ENCODE data around the gene GTSF1L.

The GTSF1L gene

DNA sequence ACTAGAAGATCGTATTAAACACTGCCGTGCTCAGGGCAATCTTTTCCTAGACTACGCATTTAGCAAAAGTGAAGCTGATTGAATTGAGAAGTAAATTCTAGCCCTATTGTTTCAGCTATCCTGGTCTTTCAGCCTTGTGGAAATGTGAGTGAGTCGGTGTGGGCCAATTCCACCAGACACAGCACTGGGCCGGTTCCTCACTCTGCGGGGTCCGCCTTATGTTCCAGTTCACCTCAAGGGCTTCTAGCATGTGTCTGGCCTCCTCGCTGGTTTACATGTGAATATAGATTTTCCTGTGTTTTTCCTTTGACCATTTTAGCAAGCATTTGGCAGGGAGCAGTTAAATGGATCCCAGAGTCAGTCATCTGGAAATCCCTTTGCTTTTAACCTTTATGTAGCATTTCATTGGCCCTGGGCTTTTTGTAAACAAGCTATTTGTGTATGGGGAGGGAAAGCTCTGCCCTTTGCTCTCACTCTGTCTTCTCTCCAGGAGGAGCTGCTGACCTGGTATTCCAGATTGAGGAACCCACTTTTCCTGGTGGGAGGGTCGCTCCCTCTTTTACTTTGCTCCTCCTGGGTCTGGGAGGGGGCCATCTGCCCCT is 12.4 kb upstream of the GTSF1L start:
- H3K4me3 ChIP-seq (ENCODE audit: low read length) = no peak overlapping the region
- H2AFZ ChIP-seq (ENCODE audit: low read length) = no peak overlapping the region
- H3K9ac ChIP-seq (ENCODE audit: low read length) = no peak overlapping the region
- H3K9me2 ChIP-seq (replicated peaks; ENCODE audit: insufficient read depth, low read length) = no peaks in the 10 kb centered on the region
- H3K79me2 ChIP-seq (ENCODE audit: low read length) = no peaks in the 10 kb centered on the region
- no peak for DNase-seq
- no peak for TF ChIP-seq EZH2phosphoT487 (IDR thresholded peaks at IDR 0.05; ENCODE audit: low read length)
- TF ChIP-seq EZH2 (optimal IDR thresholded peaks at IDR 0.05; ENCODE audit: low read depth, low read length) = no peak
- TF ChIP-seq, protein P1, sequence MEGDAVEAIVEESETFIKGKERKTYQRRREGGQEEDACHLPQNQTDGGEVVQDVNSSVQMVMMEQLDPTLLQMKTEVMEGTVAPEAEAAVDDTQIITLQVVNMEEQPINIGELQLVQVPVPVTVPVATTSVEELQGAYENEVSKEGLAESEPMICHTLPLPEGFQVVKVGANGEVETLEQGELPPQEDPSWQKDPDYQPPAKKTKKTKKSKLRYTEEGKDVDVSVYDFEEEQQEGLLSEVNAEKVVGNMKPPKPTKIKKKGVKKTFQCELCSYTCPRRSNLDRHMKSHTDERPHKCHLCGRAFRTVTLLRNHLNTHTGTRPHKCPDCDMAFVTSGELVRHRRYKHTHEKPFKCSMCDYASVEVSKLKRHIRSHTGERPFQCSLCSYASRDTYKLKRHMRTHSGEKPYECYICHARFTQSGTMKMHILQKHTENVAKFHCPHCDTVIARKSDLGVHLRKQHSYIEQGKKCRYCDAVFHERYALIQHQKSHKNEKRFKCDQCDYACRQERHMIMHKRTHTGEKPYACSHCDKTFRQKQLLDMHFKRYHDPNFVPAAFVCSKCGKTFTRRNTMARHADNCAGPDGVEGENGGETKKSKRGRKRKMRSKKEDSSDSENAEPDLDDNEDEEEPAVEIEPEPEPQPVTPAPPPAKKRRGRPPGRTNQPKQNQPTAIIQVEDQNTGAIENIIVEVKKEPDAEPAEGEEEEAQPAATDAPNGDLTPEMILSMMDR (IDR thresholded peaks at IDR 0.05; ENCODE audit: low read length) = no peak
- H3K27ac ChIP-seq (ENCODE audit: low read length) = no peak overlapping the region
- no peaks in the 10 kb centered on the region for H3K36me3 ChIP-seq (replicated peaks; ENCODE audit: insufficient read depth, low read length)
- H3K4me1 ChIP-seq (ENCODE audit: low read length) = no peaks in the 10 kb centered on the region
- no peaks in the 10 kb centered on the region for H3K9me3 ChIP-seq (replicated peaks; ENCODE audit: insufficient read depth, low read length)
- no peaks in the 10 kb centered on the region for H4K20me1 ChIP-seq (ENCODE audit: insufficient read depth, low read length)
- H3K27me3 ChIP-seq (replicated peaks; ENCODE audit: insufficient read depth, low read length) = no peaks in the 10 kb centered on the region
- H3F3A ChIP-seq (ENCODE audit: insufficient read depth, low read length) = no peaks in the 10 kb centered on the region
- H3K4me2 ChIP-seq (ENCODE audit: low read depth, low read length) = no peak overlapping the region

DNA sequence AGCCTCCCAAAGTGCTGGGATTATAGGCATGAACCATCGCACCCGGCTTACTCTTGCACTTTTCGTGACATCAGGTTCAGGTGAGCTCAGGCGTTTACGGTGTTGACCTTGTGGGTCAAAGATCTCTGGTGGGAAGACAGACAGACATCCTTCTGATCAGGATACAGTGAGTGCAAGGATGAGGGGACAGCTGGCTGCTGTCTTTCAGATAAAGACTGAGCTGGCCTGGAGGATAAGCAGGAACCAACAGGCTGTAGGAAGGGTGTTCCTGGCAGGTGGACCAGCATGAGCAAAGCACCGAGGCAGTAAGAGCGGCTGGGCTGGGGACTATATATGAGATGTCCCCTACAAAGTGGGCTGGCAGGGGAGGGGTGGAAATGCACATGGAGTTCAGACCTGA is 11.1 kb upstream of the GTSF1L start:
- Histone ChIP-seq H3K4me1 (ENCODE audit: low read length) (peaks cover 10% of the 10 kb centered on the region; the same call in 1 of the 2 replicates), H3K36me3 (replicated peaks; ENCODE audit: insufficient read depth, low read length) (no peaks in the 10 kb centered on the region)
- no peak for DNase-seq

DNA sequence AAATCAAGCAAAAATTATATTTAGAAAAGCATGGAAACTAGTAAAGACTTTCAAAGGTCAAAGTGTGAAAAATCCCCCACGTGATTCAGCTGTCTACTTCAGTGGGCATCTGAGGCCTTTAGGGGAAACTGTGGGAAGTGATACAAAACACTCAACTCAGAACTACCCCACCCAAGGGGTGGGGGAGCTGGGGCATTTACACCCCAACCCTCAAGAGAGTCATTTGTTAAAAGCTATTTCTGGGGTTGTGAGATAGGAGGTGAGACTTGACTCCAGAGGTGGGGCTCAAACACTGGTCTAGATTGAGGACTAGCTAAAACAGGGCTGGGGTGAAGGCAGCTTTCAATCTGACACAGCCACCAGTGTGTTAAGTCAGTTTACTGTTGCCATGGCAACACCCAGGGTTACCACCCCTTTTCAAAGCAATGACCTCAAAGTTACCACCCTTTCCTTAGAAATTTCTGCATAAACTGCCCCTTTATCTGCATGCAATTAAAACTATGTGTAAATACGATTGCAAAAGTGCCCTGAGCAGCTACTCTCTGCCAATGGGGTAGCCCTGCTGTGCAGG is 9.9 kb upstream of the GTSF1L start:
- Histone ChIP-seq H4K20me1 (ENCODE audit: insufficient read depth, low read length) (no peaks in the 10 kb centered on the region), H3K9me2 (replicated peaks; ENCODE audit: insufficient read depth, low read length) (no peaks in the 10 kb centered on the region), H3K4me2 (ENCODE audit: low read depth, low read length) (no peak overlapping the region), H3K9me3 (replicated peaks; ENCODE audit: insufficient read depth, low read length) (no peaks in the 10 kb centered on the region), H3K9ac (ENCODE audit: low read length) (no peak overlapping the region), H3K36me3 (replicated peaks; ENCODE audit: insufficient read depth, low read length) (no peaks in the 10 kb centered on the region), H3K4me3 (ENCODE audit: low read length) (no peak overlapping the region), H3K27me3 (replicated peaks; ENCODE audit: insufficient read depth, low read length) (no peaks in the 10 kb centered on the region), H3F3A (ENCODE audit: insufficient read depth, low read length) (peaks cover 6% of the 10 kb centered on the region), H3K79me2 (ENCODE audit: low read length) (no peaks in the 10 kb centered on the region), H2AFZ (ENCODE audit: low read length) (no peak overlapping the region), H3K4me1 (ENCODE audit: low read length) (peaks cover 13% of the 10 kb centered on the region; the same call in 1 of the 2 replicates), H3K27ac (ENCODE audit: low read length) (no peak overlapping the region)
- DNase-seq = no peak
- TF ChIP-seq EZH2phosphoT487 (IDR thresholded peaks at IDR 0.05; ENCODE audit: low read length) (no peak), EZH2 (optimal IDR thresholded peaks at IDR 0.05; ENCODE audit: low read depth, low read length) (no peak)
- TF ChIP-seq, protein P1 (IDR thresholded peaks at IDR 0.05; ENCODE audit: low read length) = no peak

More for the DNA sequence above, 11.1 kb upstream of the GTSF1L start:
- H3K27me3 ChIP-seq (replicated peaks; ENCODE audit: insufficient read depth, low read length) = no peaks in the 10 kb centered on the region
- no peak for TF ChIP-seq EZH2 (optimal IDR thresholded peaks at IDR 0.05; ENCODE audit: low read depth, low read length)
- TF ChIP-seq EZH2phosphoT487 (IDR thresholded peaks at IDR 0.05; ENCODE audit: low read length) = no peak
- TF ChIP-seq, protein P1 (IDR thresholded peaks at IDR 0.05; ENCODE audit: low read length) = no peak
- H3K79me2 ChIP-seq (ENCODE audit: low read length) = no peaks in the 10 kb centered on the region
- H3K27ac ChIP-seq (ENCODE audit: low read length) = no peak overlapping the region
- peaks cover 6% of the 10 kb centered on the region for H3F3A ChIP-seq (ENCODE audit: insufficient read depth, low read length)
- no peak overlapping the region for H3K4me3 ChIP-seq (ENCODE audit: low read length)
- H3K9me3 ChIP-seq (replicated peaks; ENCODE audit: insufficient read depth, low read length) = no peaks in the 10 kb centered on the region
- H4K20me1 ChIP-seq (ENCODE audit: insufficient read depth, low read length) = no peaks in the 10 kb centered on the region
- no peak overlapping the region for H2AFZ ChIP-seq (ENCODE audit: low read length)
- H3K9ac ChIP-seq (ENCODE audit: low read length) = no peak overlapping the region
- no peaks in the 10 kb centered on the region for H3K9me2 ChIP-seq (replicated peaks; ENCODE audit: insufficient read depth, low read length)
- H3K4me2 ChIP-seq (ENCODE audit: low read depth, low read length) = no peak overlapping the region

Measured in MM.1S (cell line).